H9 (cell line): ENCODE measurements around the gene TSPAN5. TPM values are rescaled to one million over a fixed set of nuclear protein-coding genes. Genes with fewer than 3 reads are reported as not detected.

ENCODE experiments used
- DNase-seq: peaks from one replicate; pipeline ENCODE4 v3.0.0-alpha.2; 2017
- H2AFZ ChIP-seq: one replicate; pipeline ENCODE4 v1.6.1; 2013; ENCODE audit warnings: mild to moderate bottlenecking, low read length, control low read depth, moderate library complexity
- H2AK5ac ChIP-seq: 2 replicates; pipeline ENCODE4 v1.6.1; 2013; ENCODE audit warnings: low read length, control low read depth, mixed read lengths; ENCODE audit not compliant: insufficient read length
- H2BK120ac ChIP-seq: one replicate; pipeline ENCODE4 v1.6.1; 2013; ENCODE audit warnings: low read depth, mild to moderate bottlenecking, low read length, control low read depth, inconsistent platforms; ENCODE audit not compliant: poor library complexity, severe bottlenecking
- H2BK12ac ChIP-seq: 2 replicates; pipeline ENCODE4 v1.6.1; 2013; ENCODE audit warnings: low read length, control low read depth, mixed read lengths, low read depth; ENCODE audit not compliant: insufficient read length
- H2BK15ac ChIP-seq: 2 replicates; pipeline ENCODE4 v1.6.1; 2013; ENCODE audit warnings: low read depth, low read length, control low read depth
- H2BK20ac ChIP-seq: one replicate; pipeline ENCODE4 v1.6.1; 2013; ENCODE audit warnings: low read depth, mild to moderate bottlenecking, low read length, control low read depth, inconsistent platforms; ENCODE audit not compliant: poor library complexity, severe bottlenecking
- H2BK5ac ChIP-seq: 2 replicates; pipeline ENCODE4 v1.6.1; 2013; ENCODE audit warnings: low read length, control low read depth, mixed read lengths; ENCODE audit not compliant: insufficient read length
- H3K14ac ChIP-seq: 2 replicates; pipeline ENCODE4 v1.6.1; 2013; ENCODE audit warnings: low read length, control low read depth; ENCODE audit not compliant: insufficient read depth
- H3K18ac ChIP-seq: 2 replicates; pipeline ENCODE4 v1.6.1; 2013; ENCODE audit warnings: low read depth, mild to moderate bottlenecking, mixed read lengths, low read length, control low read depth; ENCODE audit not compliant: insufficient read length
- H3K23ac ChIP-seq: 2 replicates; pipeline ENCODE4 v1.6.1; 2013; ENCODE audit warnings: low read length, control low read depth, mixed read lengths, low read depth; ENCODE audit not compliant: insufficient read length
- H3K23me2 ChIP-seq: 2 replicates; pipeline ENCODE4 v1.6.1; 2013; ENCODE audit warnings: low read depth, mild to moderate bottlenecking, mixed read lengths, low read length, control low read depth; ENCODE audit not compliant: insufficient read length, poor library complexity, severe bottlenecking
- H3K27ac ChIP-seq: 2 replicates; pipeline ENCODE4 v1.5.1; 2013; ENCODE audit warnings: low read length, control low read depth, mixed read lengths, low read depth; ENCODE audit not compliant: insufficient read length
- H3K27me3 ChIP-seq: 2 replicates; pipeline ENCODE4 v1.6.1; 2013; ENCODE audit warnings: low read length, control low read depth, inconsistent platforms; ENCODE audit not compliant: insufficient read depth
- H3K4ac ChIP-seq: 2 replicates; pipeline ENCODE4 v1.6.1; 2013; ENCODE audit warnings: low read depth, mild to moderate bottlenecking, control low read depth, inconsistent platforms, low read length, moderate library complexity
- H3K4me1 ChIP-seq: 2 replicates; pipeline ENCODE4 v1.6.1; 2013; ENCODE audit warnings: low read length, control low read depth, inconsistent platforms; ENCODE audit not compliant: insufficient read depth
- H3K4me2 ChIP-seq: 2 replicates; pipeline ENCODE4 v1.6.1; 2013; ENCODE audit warnings: low read length, control low read depth, mixed read lengths; ENCODE audit not compliant: insufficient read length, insufficient read depth
- H3K56ac ChIP-seq: 2 replicates; pipeline ENCODE4 v1.6.1; 2013; ENCODE audit warnings: low read depth, mild to moderate bottlenecking, mixed read lengths, low read length, control low read depth; ENCODE audit not compliant: insufficient read length
- H3K79me1 ChIP-seq: 2 replicates; pipeline ENCODE4 v1.6.1; 2013; ENCODE audit warnings: low read depth, mild to moderate bottlenecking, moderate library complexity, low read length, control low read depth, inconsistent platforms; ENCODE audit not compliant: insufficient read depth, poor library complexity, severe bottlenecking
- H3K79me2 ChIP-seq: 2 replicates; pipeline ENCODE4 v1.6.1; 2013; ENCODE audit warnings: low read length, control low read depth, inconsistent platforms; ENCODE audit not compliant: insufficient read depth
- H3K9ac ChIP-seq: 2 replicates; pipeline ENCODE4 v1.6.1; 2013; ENCODE audit warnings: low read length, control low read depth, mixed read lengths; ENCODE audit not compliant: insufficient read length; ENCODE audit errors: extremely low read depth
- H3K9me3 ChIP-seq: one replicate; pipeline ENCODE4 v1.6.1; 2013; ENCODE audit warnings: low read depth, low read length, inconsistent platforms; ENCODE audit not compliant: control insufficient read depth
- H3T11ph ChIP-seq: one replicate; pipeline ENCODE4 v1.6.1; 2013; ENCODE audit warnings: mild to moderate bottlenecking, low read length, control low read depth, inconsistent platforms
- H4K20me1 ChIP-seq: one replicate; pipeline ENCODE4 v1.6.1; 2013; ENCODE audit not compliant: control insufficient read depth, insufficient read length, insufficient read depth
- H4K5ac ChIP-seq: 2 replicates; pipeline ENCODE4 v1.6.1; 2013; ENCODE audit warnings: low read depth, mild to moderate bottlenecking, mixed read lengths, low read length, control low read depth; ENCODE audit not compliant: insufficient read length
- H4K8ac ChIP-seq: replicated peaks from 2 replicates; pipeline ENCODE4 v1.6.1; 2013; ENCODE audit warnings: low read length, control low read depth, mixed read lengths, low read depth; ENCODE audit not compliant: insufficient read length
- H4K91ac ChIP-seq: 2 replicates; pipeline ENCODE4 v1.6.1; 2013; ENCODE audit warnings: low read depth, mild to moderate bottlenecking, moderate library complexity, mixed read lengths, low read length, control low read depth; ENCODE audit not compliant: insufficient read length
- H3K27ac Mint-ChIP-seq, 3 experiments: 2 replicates in 2 of 3; 3 replicates in 1 of 3; pipeline ENCODE4 v1.8.0; 2020 to 2021; ENCODE audit warnings: mixed read lengths in 3 of 3, mild to moderate bottlenecking in 1 of 3, moderate library complexity in 1 of 3
- H3K27me3 Mint-ChIP-seq: 2 replicates; pipeline ENCODE4 v1.8.0; 2021; ENCODE audit warnings: low read depth, mild to moderate bottlenecking, moderate library complexity, mixed read lengths
- H3K36me3 Mint-ChIP-seq, 3 experiments: 2 replicates in 2 of 3; 3 replicates in 1 of 3; pipeline ENCODE4 v1.8.0; 2020 to 2021; ENCODE audit warnings: low read depth in 3 of 3, mixed read lengths in 3 of 3; ENCODE audit not compliant: insufficient read depth in 1 of 3
- H3K4me1 Mint-ChIP-seq, 2 experiments: 2 replicates each; pipeline ENCODE4 v1.8.0; 2020; ENCODE audit warnings: mixed read lengths in 2 of 2
- H3K4me3 Mint-ChIP-seq, 2 experiments: 2 replicates in 1 of 2; 3 replicates in 1 of 2; pipeline ENCODE4 v1.8.0; 2020 to 2021; ENCODE audit warnings: mild to moderate bottlenecking in 2 of 2, mixed read lengths in 2 of 2, moderate library complexity in 1 of 2
- H3K9me3 Mint-ChIP-seq, 2 experiments: 2 replicates in 1 of 2; 3 replicates in 1 of 2; pipeline ENCODE4 v1.8.0; 2020; ENCODE audit warnings: mild to moderate bottlenecking in 2 of 2, mixed read lengths in 2 of 2, moderate library complexity in 1 of 2
- WGBS: extraction: QIAGEN DNeasy Blood & Tissue Kit; methylation state at CpG from one replicate; pipeline ENCODE4 v1.1.7; 2013; ENCODE audit warnings: missing lambda C conversion rate, low lambda C conversion rate, mixed read lengths; ENCODE audit not compliant: insufficient read length; ENCODE audit errors: extremely low coverage; 5-methylcytosine and 5-hydroxymethylcytosine counted together
- total RNA-seq: library from RNA; stranded (reverse); gene quantifications from 2 replicates; pipeline ENCODE4 v1.2.1, GENCODE V29; 2021
- TF ChIP-seq, protein P1 (sequence below): fragments of 200-600 bp; sonication (generic); conservative IDR thresholded peaks from 3 replicates; pipeline ENCODE4 v1.8.0; 2021; ENCODE audit warnings: antibody characterized with exemption, mild to moderate bottlenecking

TSPAN5 gene
- total RNA-seq, 1 experiment from 2014 or later: 7.0 TPM

DNA sequence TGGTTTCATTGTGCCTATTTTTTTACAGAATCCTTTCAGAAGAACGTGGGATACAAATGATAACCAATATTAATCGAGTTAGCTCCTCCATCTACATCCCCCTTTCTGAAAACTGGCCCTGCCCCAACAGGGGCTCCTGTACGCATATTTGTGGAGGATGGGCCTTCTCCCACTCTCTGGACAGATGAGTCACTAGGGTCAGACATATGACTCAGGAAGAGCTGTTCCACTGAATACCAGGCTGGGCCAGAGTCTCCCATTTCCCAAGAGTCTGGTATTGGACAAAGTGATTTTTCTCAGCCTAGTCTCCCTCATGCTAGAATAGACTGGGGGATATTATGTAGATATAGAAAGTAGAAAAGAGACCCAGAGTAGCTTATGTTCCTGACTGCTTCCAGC, 142.4 kb downstream of the TSPAN5 start:
- H2BK15ac ChIP-seq: no peak overlapping the region
- Mint-ChIP-seq H3K27me3 (no peaks in the 10 kb centered on the region), H3K27ac (no peak overlapping the region), H3K9me3 (peaks cover 2 to 7% of the 10 kb centered on the region in 2 experiments; a peak in 4 of 5 replicates), H3K36me3 (peaks cover 4 to 9% (median 9%) of the 10 kb centered on the region in 3 experiments), H3K4me3 (no peak overlapping the region; a peak in 1 of 5 replicates), H3K4me1 (peaks cover 33% of the 10 kb centered on the region in 2 experiments)
- no peak overlapping the region for H2BK12ac ChIP-seq
- H3T11ph ChIP-seq: no peak overlapping the region
- no peaks in the 10 kb centered on the region for H3K79me1 ChIP-seq
- H4K5ac ChIP-seq: no peak overlapping the region
- H3K56ac ChIP-seq: no peak overlapping the region
- no peak for DNase-seq
- no peak overlapping the region for H3K23ac ChIP-seq
- H3K18ac ChIP-seq: no peak overlapping the region
- H2BK120ac ChIP-seq: no peak overlapping the region
- WGBS: no CpG with 5 or more reads among the region's 3 CpGs
- no peaks in the 10 kb centered on the region for H3K23me2 ChIP-seq
- no peak overlapping the region for H3K4ac ChIP-seq
- no peaks in the 10 kb centered on the region for H4K20me1 ChIP-seq
- H3K27ac ChIP-seq: no peak overlapping the region
- H3K14ac ChIP-seq: no peak overlapping the region
- no peak overlapping the region for H3K4me2 ChIP-seq
- no peak overlapping the region for H4K91ac ChIP-seq
- TF ChIP-seq, protein P1, sequence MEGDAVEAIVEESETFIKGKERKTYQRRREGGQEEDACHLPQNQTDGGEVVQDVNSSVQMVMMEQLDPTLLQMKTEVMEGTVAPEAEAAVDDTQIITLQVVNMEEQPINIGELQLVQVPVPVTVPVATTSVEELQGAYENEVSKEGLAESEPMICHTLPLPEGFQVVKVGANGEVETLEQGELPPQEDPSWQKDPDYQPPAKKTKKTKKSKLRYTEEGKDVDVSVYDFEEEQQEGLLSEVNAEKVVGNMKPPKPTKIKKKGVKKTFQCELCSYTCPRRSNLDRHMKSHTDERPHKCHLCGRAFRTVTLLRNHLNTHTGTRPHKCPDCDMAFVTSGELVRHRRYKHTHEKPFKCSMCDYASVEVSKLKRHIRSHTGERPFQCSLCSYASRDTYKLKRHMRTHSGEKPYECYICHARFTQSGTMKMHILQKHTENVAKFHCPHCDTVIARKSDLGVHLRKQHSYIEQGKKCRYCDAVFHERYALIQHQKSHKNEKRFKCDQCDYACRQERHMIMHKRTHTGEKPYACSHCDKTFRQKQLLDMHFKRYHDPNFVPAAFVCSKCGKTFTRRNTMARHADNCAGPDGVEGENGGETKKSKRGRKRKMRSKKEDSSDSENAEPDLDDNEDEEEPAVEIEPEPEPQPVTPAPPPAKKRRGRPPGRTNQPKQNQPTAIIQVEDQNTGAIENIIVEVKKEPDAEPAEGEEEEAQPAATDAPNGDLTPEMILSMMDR: no peak
- H2BK20ac ChIP-seq: no peak overlapping the region
- no peak overlapping the region for H2AK5ac ChIP-seq
- H2AFZ ChIP-seq: no peak overlapping the region
- no peaks in the 10 kb centered on the region for H3K79me2 ChIP-seq
- H2BK5ac ChIP-seq: no peak overlapping the region
- H3K9me3 ChIP-seq: no peaks in the 10 kb centered on the region
- H3K27me3 ChIP-seq: no peaks in the 10 kb centered on the region
- no peak overlapping the region for H4K8ac ChIP-seq
- H3K4me1 ChIP-seq: peaks cover 3% of the 10 kb centered on the region; the same call in 1 of the 2 replicates
- no peak overlapping the region for H3K9ac ChIP-seq
